ENCODE results near the gene MPRIP. TPM values are rescaled to one million over a fixed set of nuclear protein-coding genes. Genes with fewer than 3 reads are reported as not detected.

The MPRIP gene
- total RNA-seq, 4 donors from 2014 or later, result 68.7 to 168 (median 99.7) TPM

GRCh38 chr17:17236295-17237025 lies 194.2 kb downstream of the MPRIP start:
- no peak for TF ChIP-seq CTCF (IDR thresholded peaks at IDR 0.05; ENCODE audit: low read depth)

GRCh38 chr17:17237026-17237799 lies 195.0 kb downstream of the MPRIP start, which contains the start of gene FLCN:
Gene FLCN, minus strand, starts transcription at chr17:17237168. Its CDS starts 9,031 bp downstream, at chr17:17228137.
- no peak for TF ChIP-seq CTCF (IDR thresholded peaks at IDR 0.05; ENCODE audit: low read depth)

- TF ChIP-seq CTCF (IDR thresholded peaks at IDR 0.05; ENCODE audit: low read depth), result no peak
Observed at GRCh38 chr17:17239832-17240231, 197.6 kb downstream of the MPRIP start.

- TF ChIP-seq CTCF (IDR thresholded peaks at IDR 0.05; ENCODE audit: low read depth), result no peak
Observed at GRCh38 chr17:17241656-17242055, 199.4 kb downstream of the MPRIP start.

- no peak for TF ChIP-seq CTCF (IDR thresholded peaks at IDR 0.05; ENCODE audit: low read depth)
Observed at GRCh38 chr17:17242246-17242645, 200.0 kb downstream of the MPRIP start.

Small RNAs within 50 kb of the gene (small RNA-seq; reads per million reads assigned to genes)
- not detected for gene RNU6-767P

Other genes starting within 250 kb of the MPRIP start
- not detected for gene TNFRSF13B, start 70.3 kb upstream of the MPRIP start, total RNA-seq
- 10 to 100 TPM in 1 of 4 donors, 1 to 10 TPM in 3; 3.4 to 18.1 (median 3.7) TPM for gene PLD6, start 163.9 kb downstream of the MPRIP start, total RNA-seq
- 100 to 1,000 TPM in 1 of 4 donors, 10 to 100 TPM in 3; 25.4 to 123 (median 69.6) TPM for gene FLCN, start 194.7 kb downstream of the MPRIP start, total RNA-seq
- 10 to 100 TPM; 43.6 to 63.8 (median 51.7) TPM for gene COPS3, start 238.8 kb downstream of the MPRIP start, total RNA-seq

All from subcutaneous adipose tissue (tissue), 4 donors.